Lower leg skin (tissue), 4 donors: Measurements from ENCODE around the gene MAP3K13. TPM values are rescaled to one million over a fixed set of nuclear protein-coding genes. Genes with fewer than 3 reads are reported as not detected.
A peak's percentile ranks its signal among the peaks of the same experiment; 100 is the strongest.

Experiments used
- DNase-seq, 2 donors: peaks; one replicate each; pipeline ENCODE4 v3.0.0-alpha.2; 2019; ENCODE audit warnings: low spot score in 2 of 2
- H3K4me3 ChIP-seq: fragments of 200-600 bp; sonication (generic); 2 replicates; pipeline ENCODE4 v1.5.1; 2017; ENCODE audit warnings: mild to moderate bottlenecking, low read depth; ENCODE audit not compliant: poor library complexity, severe bottlenecking
- CTCF ChIP-seq, 3 donors: fragments of 450-650 bp; IDR thresholded peaks; one replicate each; pipeline ENCODE4 v1.5.1; 2016; ENCODE audit warnings: antibody characterized with exemption in 3 of 3, mild to moderate bottlenecking in 3 of 3, moderate library complexity in 2 of 3
- POLR2A ChIP-seq, 2 donors: fragments of 450-650 bp; IDR thresholded peaks; one replicate each; pipeline ENCODE4 v1.6.1; 2016 to 2017; ENCODE audit warnings: antibody characterized with exemption in 2 of 2, mild to moderate bottlenecking in 1 of 2, moderate library complexity in 1 of 2
- WGBS, 2 donors: methylation state at CpG; one replicate each; pipeline ENCODE4 v1.1.5; 2018; 5-methylcytosine and 5-hydroxymethylcytosine counted together
- intact Hi-C: fragments of 100-400 bp; cut with DNase I; formaldehyde crosslinking; loops from one replicate; pipeline ENCODE4 v1.15.0; 2023; ENCODE audit warnings: low total_unique reads
- total RNA-seq, 4 donors: library from RNA; depleted of rRNA; stranded (reverse); fragments of >200 nt; gene quantifications; one replicate each; pipeline ENCODE4 v1.1.0, GENCODE V29; 2016

The MAP3K13 gene
- total RNA-seq, 4 donors from 2014 or later, result 14.3 to 19.2 (median 17.1) TPM

GRCh38 chr3:185530856-185531255, 167.9 kb downstream of the MAP3K13 start:
- intact Hi-C loops, result no loop called here
- no peak overlapping the region for H3K4me3 ChIP-seq
- TF ChIP-seq CTCF (IDR thresholded peaks at IDR 0.05) (no peak), POLR2A (IDR thresholded peaks at IDR 0.05) (no peak)
- 50 to 51% methylated on average over 5 of the region's 5 CpGs for WGBS, 2 donors
- peak in 1 of 2 donors; percentile 9 for DNase-seq

GRCh38 chr3:185532901-185533300, 170.0 kb downstream of the MAP3K13 start:
- no peak overlapping the region for H3K4me3 ChIP-seq
- intact Hi-C loops, result no loop called here
- TF ChIP-seq POLR2A (IDR thresholded peaks at IDR 0.05) (no peak), CTCF (IDR thresholded peaks at IDR 0.05) (no peak)
- DNase-seq, result no peak
- 56 to 58% methylated on average over 5 of the region's 5 CpGs for WGBS, 2 donors

- intact Hi-C loops, result no loop called here
- DNase-seq, result no peak
- TF ChIP-seq POLR2A (IDR thresholded peaks at IDR 0.05) (no peak), CTCF (IDR thresholded peaks at IDR 0.05) (no peak)
- H3K4me3 ChIP-seq, result no peak overlapping the region
- WGBS, 2 donors, result 85 to 87% methylated on average over 2 of the region's 2 CpGs
Measured at GRCh38 chr3:185534511-185534910, 171.6 kb downstream of the MAP3K13 start.

GRCh38 chr3:185537369-185537970, 174.5 kb downstream of the MAP3K13 start:
- DNase-seq, result peak; percentile 45 to 81
- intact Hi-C loops, result no loop called here
- no peak overlapping the region for H3K4me3 ChIP-seq
- WGBS, 2 donors, result 34 to 38% methylated on average over 9 of the region's 9 CpGs
- no peak for TF ChIP-seq POLR2A (IDR thresholded peaks at IDR 0.05)
- TF ChIP-seq CTCF (IDR thresholded peaks at IDR 0.05), result no peak

Other genes starting within 250 kb of the MAP3K13 start
- gene C3orf70, start 210.1 kb upstream of the MAP3K13 start, total RNA-seq, result 1 to 10 TPM in 3 of 4 donors, under 1 TPM in 1; 0.84 to 5.5 (median 4.3) TPM
- 10 to 100 TPM in 2 of 4 donors, 1 to 10 TPM in 2; 4.4 to 21.2 (median 7.6) TPM for gene EHHADH, start 109.1 kb upstream of the MAP3K13 start, total RNA-seq
- 10 to 100 TPM; 22.2 to 33.6 (median 28.4) TPM for gene TMEM41A, start 135.9 kb downstream of the MAP3K13 start, total RNA-seq
- gene LIPH, start 189.5 kb downstream of the MAP3K13 start, total RNA-seq, result 10 to 100 TPM in 3 of 4 donors, 1 to 10 TPM in 1; 8.2 to 22.8 (median 17.0) TPM
- gene SENP2, start 223.2 kb downstream of the MAP3K13 start, total RNA-seq, result 10 to 100 TPM; 19.9 to 45.9 (median 30.9) TPM